ENCODE results near the gene ERC1. TPM values are rescaled to one million over a fixed set of nuclear protein-coding genes. Genes with fewer than 3 reads are reported as not detected.

The ERC1 gene
- total and polyA plus RNA-seq, 2 donors (not counting 3 experiments of a cell fraction or from before 2014, with no cell fraction given): 11.7 to 66.1 TPM

GRCh38 chr12:1309613-1310012, 318.6 kb downstream of the ERC1 start:
- no peak for FAIRE-seq
- no peak for DNase-seq (ENCODE audit: low read depth, low spot score)
- Histone ChIP-seq H3K4me3 (replicated peaks in 1 of 3; ENCODE audit: insufficient read depth in 1 of 3, low read depth in 1 of 3, low read length in 3 of 3) (no peak overlapping the region), H3K36me3 (ENCODE audit: control insufficient read depth in 2 of 2, extremely low read depth in 1 of 2, insufficient read depth in 2 of 2, low read length in 2 of 2) (no peaks in the 10 kb centered on the region), H3K9me3 (replicated peaks; ENCODE audit: control insufficient read depth, insufficient read depth, low read length) (no peaks in the 10 kb centered on the region), H4K20me1 (replicated peaks; ENCODE audit: control insufficient read depth, extremely low read depth, insufficient read depth, low read length) (no peaks in the 10 kb centered on the region), H3K79me2 (ENCODE audit: control insufficient read depth, insufficient read depth, low read length) (no peaks in the 10 kb centered on the region), H3K9ac (replicated peaks; ENCODE audit: extremely low read depth, insufficient read depth, low read length) (no peak overlapping the region), H3K27me3 (ENCODE audit: control insufficient read depth in 2 of 2, insufficient read depth in 2 of 2, low read length in 2 of 2) (no peaks in the 10 kb centered on the region), H3K4me1 (ENCODE audit: control insufficient read depth, extremely low read depth, insufficient read depth, low read length) (no peaks in the 10 kb centered on the region), H3K9me1 (replicated peaks; ENCODE audit: control insufficient read depth, extremely low read depth, insufficient read depth, low read length) (no peaks in the 10 kb centered on the region), H3K27ac (ENCODE audit: insufficient read depth, low read depth, low read length) (no peak overlapping the region), H3K4me2 (ENCODE audit: insufficient read depth, low read length) (no peak overlapping the region), H2AFZ (ENCODE audit: low read depth, low read length) (no peak overlapping the region)
- BruUV-seq (replicated peaks): no TSS peak
- ChIA-PET CTCF (no interaction called here), POLR2A (no interaction called here)
- dilution Hi-C loops (cut with MboI; ENCODE audit: extremely low pct_ligation_motif_present, low sequenced_read_pairs) (no loop called here), intact Hi-C loops (cut with micrococcal nuclease) (no loop called here)
- TF ChIP-seq, protein P1, sequence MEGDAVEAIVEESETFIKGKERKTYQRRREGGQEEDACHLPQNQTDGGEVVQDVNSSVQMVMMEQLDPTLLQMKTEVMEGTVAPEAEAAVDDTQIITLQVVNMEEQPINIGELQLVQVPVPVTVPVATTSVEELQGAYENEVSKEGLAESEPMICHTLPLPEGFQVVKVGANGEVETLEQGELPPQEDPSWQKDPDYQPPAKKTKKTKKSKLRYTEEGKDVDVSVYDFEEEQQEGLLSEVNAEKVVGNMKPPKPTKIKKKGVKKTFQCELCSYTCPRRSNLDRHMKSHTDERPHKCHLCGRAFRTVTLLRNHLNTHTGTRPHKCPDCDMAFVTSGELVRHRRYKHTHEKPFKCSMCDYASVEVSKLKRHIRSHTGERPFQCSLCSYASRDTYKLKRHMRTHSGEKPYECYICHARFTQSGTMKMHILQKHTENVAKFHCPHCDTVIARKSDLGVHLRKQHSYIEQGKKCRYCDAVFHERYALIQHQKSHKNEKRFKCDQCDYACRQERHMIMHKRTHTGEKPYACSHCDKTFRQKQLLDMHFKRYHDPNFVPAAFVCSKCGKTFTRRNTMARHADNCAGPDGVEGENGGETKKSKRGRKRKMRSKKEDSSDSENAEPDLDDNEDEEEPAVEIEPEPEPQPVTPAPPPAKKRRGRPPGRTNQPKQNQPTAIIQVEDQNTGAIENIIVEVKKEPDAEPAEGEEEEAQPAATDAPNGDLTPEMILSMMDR (IDR thresholded peaks at IDR 0.05; ENCODE audit: extremely low read depth in 1 of 2, insufficient read depth in 1 of 2, low read depth in 1 of 2, low read length in 2 of 2): no peak
- TF ChIP-seq MYC (IDR thresholded peaks at IDR 0.05; ENCODE audit: low read depth, low read length): no peak
- TF ChIP-seq, protein P2, sequence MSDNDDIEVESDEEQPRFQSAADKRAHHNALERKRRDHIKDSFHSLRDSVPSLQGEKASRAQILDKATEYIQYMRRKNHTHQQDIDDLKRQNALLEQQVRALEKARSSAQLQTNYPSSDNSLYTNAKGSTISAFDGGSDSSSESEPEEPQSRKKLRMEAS (IDR thresholded peaks at IDR 0.05; ENCODE audit: insufficient read depth, insufficient read length): no peak
- TF ChIP-seq EZH2 (IDR thresholded peaks at IDR 0.05; ENCODE audit: borderline replicate concordance, low read depth, low read length, severe bottlenecking): no peak
- no peak for TF ChIP-seq JUN (IDR thresholded peaks at IDR 0.05; ENCODE audit: borderline replicate concordance, insufficient read depth, insufficient read length, low read depth)
- TF ChIP-seq FOS (IDR thresholded peaks at IDR 0.05; ENCODE audit: borderline replicate concordance, insufficient read depth, low read length): no peak
- TF ChIP-seq GATA2 (IDR thresholded peaks at IDR 0.05; ENCODE audit: insufficient read depth, insufficient read length, low read depth, low read length): no peak
- TF ChIP-seq POLR2A (IDR thresholded peaks at IDR 0.05; ENCODE audit: low read depth, low read length): no peak
- TF ChIP-seq POLR2AphosphoS5 (IDR thresholded peaks at IDR 0.05; ENCODE audit: insufficient read depth, low read depth, low read length): no peak
